IPS DF 6.9 (cell line): Measurements from ENCODE around the gene ADCY5.

Source experiments
- DNase-seq: peaks from one replicate; pipeline ENCODE4 v3.0.0-alpha.2; 2013; ENCODE audit warnings: low read depth, low spot score
- H3K27ac ChIP-seq: one replicate; pipeline ENCODE4 v1.5.1; 2013; ENCODE audit warnings: low read length, control low read depth
- H3K27me3 ChIP-seq: 2 replicates; pipeline ENCODE4 v1.6.1; 2013; ENCODE audit warnings: mild to moderate bottlenecking, low read length; ENCODE audit not compliant: control insufficient read depth, insufficient read depth
- H3K36me3 ChIP-seq: 2 replicates; pipeline ENCODE4 v1.6.1; 2013; ENCODE audit warnings: low read length; ENCODE audit not compliant: control insufficient read depth, insufficient read depth
- H3K4me1 ChIP-seq: 2 replicates; pipeline ENCODE4 v1.6.1; 2013; ENCODE audit warnings: low read length; ENCODE audit not compliant: control insufficient read depth, insufficient read depth
- H3K4me3 ChIP-seq: 2 replicates; pipeline ENCODE4 v1.5.1; 2013; ENCODE audit warnings: mild to moderate bottlenecking, low read length
- H3K9me3 ChIP-seq: 2 replicates; pipeline ENCODE4 v1.6.1; 2013; ENCODE audit warnings: low read length, inconsistent platforms; ENCODE audit not compliant: control insufficient read depth, insufficient read depth
- WGBS: extraction: QIAGEN DNeasy Blood & Tissue Kit; methylation state at CpG from one replicate; pipeline ENCODE4 v1.1.7; 2013; ENCODE audit warnings: mixed read lengths, missing lambda C conversion rate; ENCODE audit not compliant: insufficient read length, insufficient coverage; 5-methylcytosine and 5-hydroxymethylcytosine counted together

The ADCY5 gene

GRCh38 chr3:123431007-123431657 is 17.8 kb downstream of the ADCY5 start:
- no peak for DNase-seq
- no CpG with 5 or more reads among the region's 5 CpGs for WGBS
- Histone ChIP-seq H3K27me3 (no peaks in the 10 kb centered on the region), H3K9me3 (no peaks in the 10 kb centered on the region), H3K27ac (no peak overlapping the region), H3K4me3 (no peak overlapping the region), H3K4me1 (no peaks in the 10 kb centered on the region), H3K36me3 (no peaks in the 10 kb centered on the region)

GRCh38 chr3:123430266-123430665 is 18.6 kb downstream of the ADCY5 start:
- H3K27me3 ChIP-seq, result no peaks in the 10 kb centered on the region
- no peak overlapping the region for H3K27ac ChIP-seq
- H3K4me3 ChIP-seq, result no peak overlapping the region
- DNase-seq, result no peak
- H3K9me3 ChIP-seq, result no peaks in the 10 kb centered on the region
- no CpG with 5 or more reads among the region's 11 CpGs for WGBS
- no peaks in the 10 kb centered on the region for H3K36me3 ChIP-seq
- H3K4me1 ChIP-seq, result no peaks in the 10 kb centered on the region

GRCh38 chr3:123429362-123430125 is 19.3 kb downstream of the ADCY5 start:
- Histone ChIP-seq H3K9me3 (no peaks in the 10 kb centered on the region), H3K27ac (no peak overlapping the region), H3K36me3 (no peaks in the 10 kb centered on the region), H3K4me3 (no peak overlapping the region), H3K27me3 (no peaks in the 10 kb centered on the region), H3K4me1 (no peaks in the 10 kb centered on the region)
- no CpG with 5 or more reads among the region's 10 CpGs for WGBS
- no peak for DNase-seq

- no CpG with 5 or more reads among the region's 8 CpGs for WGBS
- Histone ChIP-seq H3K4me1 (no peaks in the 10 kb centered on the region), H3K9me3 (no peaks in the 10 kb centered on the region), H3K27me3 (no peaks in the 10 kb centered on the region), H3K27ac (no peak overlapping the region), H3K36me3 (no peaks in the 10 kb centered on the region), H3K4me3 (no peak overlapping the region)
- no peak for DNase-seq
These were observed 23.7 kb downstream of the ADCY5 start for GRCh38 chr3:123424999-123425712.

GRCh38 chr3:123424321-123424998 is 24.4 kb downstream of the ADCY5 start:
- no CpG with 5 or more reads among the region's 13 CpGs for WGBS
- no peak for DNase-seq
- no peaks in the 10 kb centered on the region for H3K27me3 ChIP-seq
- H3K9me3 ChIP-seq, result no peaks in the 10 kb centered on the region
- no peak overlapping the region for H3K4me3 ChIP-seq
- H3K27ac ChIP-seq, result no peak overlapping the region
- H3K4me1 ChIP-seq, result no peaks in the 10 kb centered on the region
- H3K36me3 ChIP-seq, result no peaks in the 10 kb centered on the region

- H3K4me3 ChIP-seq, result no peak overlapping the region
- no peaks in the 10 kb centered on the region for H3K9me3 ChIP-seq
- no peak overlapping the region for H3K27ac ChIP-seq
- H3K4me1 ChIP-seq, result no peaks in the 10 kb centered on the region
- H3K36me3 ChIP-seq, result no peaks in the 10 kb centered on the region
- no peaks in the 10 kb centered on the region for H3K27me3 ChIP-seq
- WGBS, result no CpG with 5 or more reads among the region's 7 CpGs
- no peak for DNase-seq
These were observed 25.1 kb downstream of the ADCY5 start for GRCh38 chr3:123423806-123424205.

- H3K27ac ChIP-seq, result no peak overlapping the region
- no peaks in the 10 kb centered on the region for H3K36me3 ChIP-seq
- H3K4me3 ChIP-seq, result no peak overlapping the region
- no peaks in the 10 kb centered on the region for H3K4me1 ChIP-seq
- no peaks in the 10 kb centered on the region for H3K27me3 ChIP-seq
- no peaks in the 10 kb centered on the region for H3K9me3 ChIP-seq
- no CpG with 5 or more reads among the region's 12 CpGs for WGBS
- no peak for DNase-seq
These were observed 25.9 kb downstream of the ADCY5 start for GRCh38 chr3:123423031-123423430.

- Histone ChIP-seq H3K4me3 (no peak overlapping the region), H3K4me1 (no peaks in the 10 kb centered on the region), H3K36me3 (no peaks in the 10 kb centered on the region), H3K9me3 (no peaks in the 10 kb centered on the region), H3K27me3 (no peaks in the 10 kb centered on the region), H3K27ac (no peak overlapping the region)
- WGBS, result no CpG with 5 or more reads among the region's 5 CpGs
- no peak for DNase-seq
These were observed 26.4 kb downstream of the ADCY5 start for GRCh38 chr3:123422457-123422856.

GRCh38 chr3:123421353-123422174 is 27.3 kb downstream of the ADCY5 start:
- Histone ChIP-seq H3K27ac (no peak overlapping the region), H3K4me1 (no peaks in the 10 kb centered on the region), H3K27me3 (no peaks in the 10 kb centered on the region), H3K36me3 (no peaks in the 10 kb centered on the region), H3K4me3 (no peak overlapping the region), H3K9me3 (no peaks in the 10 kb centered on the region)
- WGBS, result no CpG with 5 or more reads among the region's 6 CpGs
- no peak for DNase-seq
